Muscle layer of colon (tissue), 2 donors: ENCODE results near the gene ABTB1.

Experiments
- H3K27ac ChIP-seq: one replicate; pipeline ENCODE4 v1.7.0; 2013; ENCODE audit warnings: low read depth, mild to moderate bottlenecking, low read length, moderate library complexity
- H3K27me3 ChIP-seq, 2 donors: one replicate each; pipeline ENCODE4 v1.7.0; 2013; ENCODE audit warnings: low read length in 2 of 2, mild to moderate bottlenecking in 2 of 2; ENCODE audit not compliant: insufficient read depth in 2 of 2, control insufficient read depth in 1 of 2
- H3K36me3 ChIP-seq: one replicate; pipeline ENCODE4 v1.7.0; 2013; ENCODE audit warnings: mild to moderate bottlenecking, low read length; ENCODE audit not compliant: insufficient read depth
- H3K4me1 ChIP-seq: one replicate; pipeline ENCODE4 v1.7.0; 2013; ENCODE audit warnings: mild to moderate bottlenecking, low read length; ENCODE audit not compliant: insufficient read depth
- H3K4me3 ChIP-seq, 2 donors: one replicate each; pipeline ENCODE4 v1.7.0; 2013; ENCODE audit warnings: low read length in 2 of 2, low read depth in 1 of 2, mild to moderate bottlenecking in 1 of 2, moderate library complexity in 1 of 2
- H3K9ac ChIP-seq: one replicate; pipeline ENCODE4 v1.7.0; 2013; ENCODE audit warnings: low read length
- H3K9me3 ChIP-seq: one replicate; pipeline ENCODE4 v1.7.0; 2013; ENCODE audit warnings: mild to moderate bottlenecking, low read length
- donor health status: abdominal sarcoma.
- donor health status: Adenocarcinoma of cecum.

Gene ABTB1

DNA sequence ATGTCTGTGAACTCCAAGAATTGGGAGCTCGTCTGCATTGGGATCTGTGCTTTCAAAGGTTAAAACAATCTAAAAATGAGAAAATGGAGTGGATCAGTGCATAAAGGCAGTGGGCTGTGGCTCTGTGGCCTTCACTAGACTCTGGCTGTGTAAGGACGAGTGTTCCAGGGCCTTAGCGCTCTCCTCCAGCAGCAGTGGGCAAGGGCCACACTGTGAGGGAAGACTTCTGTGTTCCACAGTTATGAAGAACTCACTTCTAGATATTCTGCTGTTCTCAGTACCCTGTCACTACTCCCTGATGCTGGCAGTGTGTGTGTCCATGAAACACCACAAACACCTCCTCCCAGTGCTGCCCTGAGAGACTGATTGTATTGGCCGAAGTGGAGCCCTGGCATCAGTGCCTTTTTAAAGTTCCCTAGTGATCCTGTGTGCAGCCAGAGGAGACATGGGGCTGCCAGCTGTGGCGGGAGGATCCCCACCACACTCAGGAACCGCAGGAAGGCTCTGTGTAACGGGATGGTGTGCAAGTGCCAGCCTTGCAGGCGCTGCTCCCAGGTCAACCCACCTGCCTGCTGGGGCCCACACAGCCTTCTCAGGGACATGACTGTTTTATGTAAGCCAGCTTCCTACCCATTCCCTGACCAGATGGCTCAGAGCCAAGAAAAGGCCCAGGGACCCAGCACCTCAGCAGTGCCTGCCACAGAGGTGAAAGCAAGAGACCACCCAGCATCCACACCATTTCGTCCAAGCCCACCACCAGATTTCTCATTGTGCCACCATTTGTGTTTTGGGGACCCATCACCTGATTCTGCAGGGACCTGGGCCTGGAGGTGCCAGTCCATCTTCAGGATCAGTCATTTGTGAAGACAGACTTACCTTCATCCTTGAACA is 40.4 kb downstream of the ABTB1 start:
- Histone ChIP-seq H3K4me3 (no peak overlapping the region), H3K9ac (no peak overlapping the region), H3K4me1 (peaks cover 35% of the 10 kb centered on the region)

GRCh38 chr3:127714125-127714571 is 41.4 kb downstream of the ABTB1 start:
- Histone ChIP-seq H3K4me1 (peaks cover 35% of the 10 kb centered on the region), H3K9me3 (no peaks in the 10 kb centered on the region), H3K27ac (no peak overlapping the region), H3K9ac (no peak overlapping the region), H3K4me3 (no peak overlapping the region), H3K27me3 (no peaks in the 10 kb centered on the region), H3K36me3 (peaks cover 11% of the 10 kb centered on the region)

More for the DNA sequence above, 40.4 kb downstream of the ABTB1 start:
- Histone ChIP-seq H3K27ac (no peak overlapping the region), H3K9me3 (no peaks in the 10 kb centered on the region), H3K27me3 (no peaks in the 10 kb centered on the region), H3K36me3 (peaks cover 11% of the 10 kb centered on the region)

- peaks cover 32% of the 10 kb centered on the region for H3K4me1 ChIP-seq
- H3K36me3 ChIP-seq: peaks cover 10% of the 10 kb centered on the region
- H3K27me3 ChIP-seq: no peaks in the 10 kb centered on the region
- H3K9ac ChIP-seq: no peak overlapping the region
- H3K4me3 ChIP-seq: no peak overlapping the region
- H3K9me3 ChIP-seq: no peaks in the 10 kb centered on the region
- H3K27ac ChIP-seq: no peak overlapping the region
These were observed 42.1 kb downstream of the ABTB1 start for GRCh38 chr3:127714866-127715265.

DNA sequence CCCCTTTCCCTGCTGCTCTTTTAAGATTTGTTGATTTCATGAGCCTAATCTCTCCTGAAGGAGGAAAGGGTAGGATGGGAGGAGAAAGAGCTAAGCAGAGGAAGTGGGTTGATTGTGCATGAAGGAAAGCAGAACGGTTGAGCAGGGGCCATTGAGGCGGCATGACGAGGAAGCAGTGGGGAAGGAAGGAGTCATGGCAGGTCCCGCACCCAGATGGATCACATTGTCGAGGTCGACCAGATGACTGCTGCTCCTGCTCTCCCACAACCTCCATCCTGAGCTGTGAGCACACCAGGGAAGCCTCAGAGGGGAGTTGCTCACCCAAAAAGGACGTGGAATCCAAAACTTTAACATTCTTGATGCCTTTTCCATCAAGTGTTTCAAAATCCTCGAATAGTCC is 42.8 kb downstream of the ABTB1 start:
- Histone ChIP-seq H3K36me3 (peaks cover 17% of the 10 kb centered on the region), H3K9ac (no peak overlapping the region), H3K4me3 (no peak overlapping the region), H3K27ac (no peak overlapping the region), H3K4me1 (peaks cover 26% of the 10 kb centered on the region), H3K9me3 (no peaks in the 10 kb centered on the region), H3K27me3 (no peaks in the 10 kb centered on the region)

DNA sequence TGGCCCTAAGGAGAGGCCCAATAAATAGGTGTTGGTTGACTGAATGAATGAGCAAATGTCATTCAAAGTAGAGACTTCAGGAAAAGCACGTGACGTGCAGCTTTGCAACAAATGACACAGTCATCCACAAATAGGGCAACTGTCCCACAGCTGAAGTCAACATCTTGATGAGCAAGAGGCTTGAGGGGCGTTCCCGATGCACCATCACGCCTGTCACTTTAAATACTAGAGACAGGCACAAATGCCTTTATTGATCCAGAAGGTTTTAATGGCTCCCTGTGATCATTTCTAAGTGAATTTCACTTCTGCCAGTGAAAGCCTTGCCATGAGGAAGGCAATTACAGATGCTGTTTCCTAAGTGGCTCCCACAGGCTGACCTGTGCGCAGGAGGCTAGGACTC is 43.6 kb downstream of the ABTB1 start:
- no peak overlapping the region for H3K9ac ChIP-seq
- H3K27ac ChIP-seq: no peak overlapping the region
- no peaks in the 10 kb centered on the region for H3K9me3 ChIP-seq
- H3K27me3 ChIP-seq: no peaks in the 10 kb centered on the region
- peaks cover 19% of the 10 kb centered on the region for H3K4me1 ChIP-seq
- no peak overlapping the region for H3K4me3 ChIP-seq
- H3K36me3 ChIP-seq: peaks cover 22% of the 10 kb centered on the region

GRCh38 chr3:127717357-127718244 is 44.8 kb downstream of the ABTB1 start:
- no peak overlapping the region for H3K9ac ChIP-seq
- H3K9me3 ChIP-seq: no peaks in the 10 kb centered on the region
- no peaks in the 10 kb centered on the region for H3K27me3 ChIP-seq
- no peak overlapping the region for H3K27ac ChIP-seq
- H3K4me1 ChIP-seq: peaks cover 25% of the 10 kb centered on the region
- no peak overlapping the region for H3K4me3 ChIP-seq
- peaks cover 22% of the 10 kb centered on the region for H3K36me3 ChIP-seq

- Histone ChIP-seq H3K9ac (no peak overlapping the region), H3K4me3 (no peak overlapping the region), H3K27ac (no peak overlapping the region), H3K9me3 (no peaks in the 10 kb centered on the region), H3K27me3 (no peaks in the 10 kb centered on the region), H3K36me3 (peaks cover 22% of the 10 kb centered on the region), H3K4me1 (peaks cover 27% of the 10 kb centered on the region)
These were observed 45.6 kb downstream of the ABTB1 start for GRCh38 chr3:127718245-127718915.

- peaks cover 32% of the 10 kb centered on the region for H3K4me1 ChIP-seq
- no peak overlapping the region for H3K27ac ChIP-seq
- H3K9me3 ChIP-seq: no peaks in the 10 kb centered on the region
- H3K36me3 ChIP-seq: peaks cover 22% of the 10 kb centered on the region
- no peak overlapping the region for H3K4me3 ChIP-seq
- H3K9ac ChIP-seq: no peak overlapping the region
- H3K27me3 ChIP-seq: no peaks in the 10 kb centered on the region
These were observed 46.2 kb downstream of the ABTB1 start for GRCh38 chr3:127718916-127719290.

- Histone ChIP-seq H3K36me3 (peaks cover 22% of the 10 kb centered on the region), H3K4me3 (no peak overlapping the region), H3K9me3 (no peaks in the 10 kb centered on the region), H3K27me3 (no peaks in the 10 kb centered on the region), H3K9ac (no peak overlapping the region), H3K4me1 (peaks cover 33% of the 10 kb centered on the region), H3K27ac (no peak overlapping the region)
These were observed 46.6 kb downstream of the ABTB1 start for GRCh38 chr3:127719369-127719768.

DNA sequence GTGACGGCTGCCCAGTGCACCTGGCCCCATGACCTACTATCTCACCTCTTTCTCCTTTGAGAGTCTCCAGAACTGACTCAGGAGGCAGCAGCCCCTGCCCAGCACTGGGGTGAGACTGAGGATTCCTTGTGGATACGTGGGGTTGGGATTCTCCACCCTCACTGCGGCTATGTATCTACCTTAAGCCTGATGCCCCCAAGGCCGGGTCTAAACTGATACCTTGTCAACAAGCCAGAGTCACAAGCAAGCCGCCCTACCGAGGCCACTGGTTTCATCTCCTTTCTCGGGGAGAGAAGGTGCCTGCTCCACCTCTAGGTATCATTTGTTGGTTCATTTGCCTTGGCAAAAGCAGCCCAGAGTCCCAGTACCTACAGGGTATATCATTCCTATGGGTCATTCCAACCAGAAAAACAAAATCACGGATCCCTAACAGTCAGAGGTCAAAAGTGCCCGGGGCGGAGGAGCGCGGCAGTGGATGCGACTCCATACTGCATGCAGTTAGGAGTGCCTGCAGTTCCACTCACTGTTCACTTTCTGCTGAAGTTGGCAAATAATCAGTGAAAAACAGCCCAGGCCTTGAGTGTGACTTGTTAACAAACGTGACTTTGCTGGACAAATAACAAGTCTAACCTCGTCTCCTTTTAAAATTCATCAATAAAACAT is 47.5 kb downstream of the ABTB1 start:
- H3K9me3 ChIP-seq: no peaks in the 10 kb centered on the region
- peaks cover 16% of the 10 kb centered on the region for H3K36me3 ChIP-seq
- H3K4me1 ChIP-seq: peaks cover 33% of the 10 kb centered on the region
- no peaks in the 10 kb centered on the region for H3K27me3 ChIP-seq
- no peak overlapping the region for H3K27ac ChIP-seq
- no peak overlapping the region for H3K9ac ChIP-seq
- no peak overlapping the region for H3K4me3 ChIP-seq
